SK-N-SH treated with all-trans-retinoic acid at 6 μM for 48 hours (cell line): ENCODE measurements around the gene SLC51B.

Experiments used
- ATAC-seq: fragments of 200-7000 bp; cut with Tn5 transposase; 3 replicates; pipeline ENCODE4 v1.9.1; 2020; ENCODE audit warnings: mild to moderate bottlenecking, moderate library complexity
- ARNTL ChIP-seq: fragments of 450-650 bp; formaldehyde crosslinking; IDR thresholded peaks from 2 replicates; pipeline ENCODE4 v1.5.0; 2020; ENCODE audit warnings: low read depth, mild to moderate bottlenecking, moderate library complexity, borderline replicate concordance
- BACH2 ChIP-seq: fragments of 250-450 bp; sonication (Bioruptor Pico); IDR thresholded peaks from 2 replicates; pipeline ENCODE4 v1.9.0; 2021; ENCODE audit warnings: mild to moderate bottlenecking, borderline replicate concordance
- CREB5 ChIP-seq: fragments of 250-450 bp; sonication (Bioruptor Pico); IDR thresholded peaks from 2 replicates; pipeline ENCODE4 v1.5.1; 2020; ENCODE audit warnings: low read depth, mild to moderate bottlenecking, moderate library complexity
- CSDC2 ChIP-seq: fragments of 250-450 bp; sonication (Bioruptor Pico); IDR thresholded peaks from 2 replicates; pipeline ENCODE4 v1.5.0; 2020; ENCODE audit warnings: mild to moderate bottlenecking, moderate library complexity
- ESRRG ChIP-seq: fragments of 250-450 bp; sonication (Bioruptor Pico); IDR thresholded peaks from 2 replicates; pipeline ENCODE4 v1.6.1; 2021; ENCODE audit warnings: mild to moderate bottlenecking
- GLIS3 ChIP-seq: fragments of 250-450 bp; sonication (Bioruptor Pico); IDR thresholded peaks from 2 replicates; pipeline ENCODE4 v1.5.0; 2020; ENCODE audit warnings: mild to moderate bottlenecking, moderate library complexity
- ISL1 ChIP-seq: fragments of 250-450 bp; sonication (Bioruptor Pico); IDR thresholded peaks from 2 replicates; pipeline ENCODE4 v2.1.2; 2022; ENCODE audit warnings: mild to moderate bottlenecking, moderate library complexity
- OSR1 ChIP-seq: fragments of 250-450 bp; sonication (Bioruptor Pico); IDR thresholded peaks from 2 replicates; pipeline ENCODE4 v1.8.0; 2022; ENCODE audit warnings: moderate library complexity, mild to moderate bottlenecking, inconsistent platforms
- POU6F1 ChIP-seq: fragments of 250-450 bp; sonication (Bioruptor Pico); IDR thresholded peaks from 2 replicates; pipeline ENCODE4 v1.8.0; 2021; ENCODE audit warnings: low read depth, mild to moderate bottlenecking, moderate library complexity, borderline replicate concordance
- RARB ChIP-seq: fragments of 250-450 bp; sonication (Bioruptor Pico); IDR thresholded peaks from 2 replicates; pipeline ENCODE4 v1.8.0; 2021; ENCODE audit warnings: mild to moderate bottlenecking, moderate library complexity
- SNAI2 ChIP-seq: fragments of 250-450 bp; sonication (Bioruptor Pico); IDR thresholded peaks from 2 replicates; pipeline ENCODE4 v1.5.0; 2020; ENCODE audit warnings: mild to moderate bottlenecking, moderate library complexity
- TCF4 ChIP-seq: fragments of 250-450 bp; sonication (Bioruptor Pico); IDR thresholded peaks from 2 replicates; pipeline ENCODE4 v1.8.0; 2021; ENCODE audit warnings: mild to moderate bottlenecking, moderate library complexity, borderline replicate concordance
- TOX ChIP-seq: fragments of 250-450 bp; sonication (Bioruptor Pico); IDR thresholded peaks from 2 replicates; pipeline ENCODE4 v1.8.0; 2021; ENCODE audit warnings: mild to moderate bottlenecking, moderate library complexity, borderline replicate concordance
- TSHZ2 ChIP-seq: fragments of 250-450 bp; sonication (Bioruptor Pico); IDR thresholded peaks from 2 replicates; pipeline ENCODE4 v1.5.0; 2020; ENCODE audit warnings: mild to moderate bottlenecking, moderate library complexity
- ZC3H10 ChIP-seq: fragments of 250-450 bp; sonication (Bioruptor Pico); IDR thresholded peaks from 2 replicates; pipeline ENCODE4 v1.5.1; 2021; ENCODE audit warnings: mild to moderate bottlenecking, moderate library complexity
- ZFP3 ChIP-seq: fragments of 250-450 bp; sonication (Bioruptor Pico); IDR thresholded peaks from 2 replicates; pipeline ENCODE4 v1.5.0; 2020; ENCODE audit warnings: mild to moderate bottlenecking, moderate library complexity
- ZFP30 ChIP-seq: fragments of 450-650 bp; formaldehyde crosslinking; IDR thresholded peaks from 2 replicates; pipeline ENCODE4 v1.5.0; 2022; ENCODE audit warnings: mild to moderate bottlenecking, moderate library complexity
- ZNF565 ChIP-seq: fragments of 450-650 bp; formaldehyde crosslinking; conservative IDR thresholded peaks from 2 replicates; pipeline ENCODE4 v1.5.0; 2020; ENCODE audit warnings: low read depth, mild to moderate bottlenecking, moderate library complexity
- ZNF70 ChIP-seq: fragments of 450-650 bp; formaldehyde crosslinking; IDR thresholded peaks from 2 replicates; pipeline ENCODE4 v1.5.0; 2020; ENCODE audit warnings: mild to moderate bottlenecking, moderate library complexity
- TF ChIP-seq, protein P1 (sequence below): fragments of 250-450 bp; sonication (Bioruptor Pico); IDR thresholded peaks from 2 replicates; pipeline ENCODE4 v1.8.0; 2020; ENCODE audit warnings: mild to moderate bottlenecking, moderate library complexity, borderline replicate concordance
- TF ChIP-seq, protein P2 (sequence below): fragments of 250-450 bp; sonication (Bioruptor Pico); IDR thresholded peaks from 2 replicates; pipeline ENCODE4 v1.5.1; 2021; ENCODE audit warnings: mild to moderate bottlenecking, moderate library complexity

SLC51B gene

GRCh38 chr15:65037309-65037708, 7.9 kb upstream of the SLC51B start:
- TF ChIP-seq, protein P1, sequence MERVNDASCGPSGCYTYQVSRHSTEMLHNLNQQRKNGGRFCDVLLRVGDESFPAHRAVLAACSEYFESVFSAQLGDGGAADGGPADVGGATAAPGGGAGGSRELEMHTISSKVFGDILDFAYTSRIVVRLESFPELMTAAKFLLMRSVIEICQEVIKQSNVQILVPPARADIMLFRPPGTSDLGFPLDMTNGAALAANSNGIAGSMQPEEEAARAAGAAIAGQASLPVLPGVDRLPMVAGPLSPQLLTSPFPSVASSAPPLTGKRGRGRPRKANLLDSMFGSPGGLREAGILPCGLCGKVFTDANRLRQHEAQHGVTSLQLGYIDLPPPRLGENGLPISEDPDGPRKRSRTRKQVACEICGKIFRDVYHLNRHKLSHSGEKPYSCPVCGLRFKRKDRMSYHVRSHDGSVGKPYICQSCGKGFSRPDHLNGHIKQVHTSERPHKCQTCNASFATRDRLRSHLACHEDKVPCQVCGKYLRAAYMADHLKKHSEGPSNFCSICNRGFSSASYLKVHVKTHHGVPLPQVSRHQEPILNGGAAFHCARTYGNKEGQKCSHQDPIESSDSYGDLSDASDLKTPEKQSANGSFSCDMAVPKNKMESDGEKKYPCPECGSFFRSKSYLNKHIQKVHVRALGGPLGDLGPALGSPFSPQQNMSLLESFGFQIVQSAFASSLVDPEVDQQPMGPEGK (CRISPR knock-in tag) = no peak
- no peak for TF ChIP-seq SNAI2 (CRISPR knock-in tag)
- TF ChIP-seq CREB5 = no peak
- TF ChIP-seq ZFP3 (CRISPR knock-in tag) = no peak
- TF ChIP-seq ZFP30 (CRISPR knock-in tag) = no peak
- TF ChIP-seq POU6F1 (CRISPR knock-in tag) = no peak
- no peak for TF ChIP-seq GLIS3 (CRISPR knock-in tag)
- TF ChIP-seq ZNF565 (CRISPR knock-in tag) = no peak
- no peak for TF ChIP-seq ISL1 (CRISPR knock-in tag)
- TF ChIP-seq OSR1 (CRISPR knock-in tag) = no peak
- TF ChIP-seq, protein P2, sequence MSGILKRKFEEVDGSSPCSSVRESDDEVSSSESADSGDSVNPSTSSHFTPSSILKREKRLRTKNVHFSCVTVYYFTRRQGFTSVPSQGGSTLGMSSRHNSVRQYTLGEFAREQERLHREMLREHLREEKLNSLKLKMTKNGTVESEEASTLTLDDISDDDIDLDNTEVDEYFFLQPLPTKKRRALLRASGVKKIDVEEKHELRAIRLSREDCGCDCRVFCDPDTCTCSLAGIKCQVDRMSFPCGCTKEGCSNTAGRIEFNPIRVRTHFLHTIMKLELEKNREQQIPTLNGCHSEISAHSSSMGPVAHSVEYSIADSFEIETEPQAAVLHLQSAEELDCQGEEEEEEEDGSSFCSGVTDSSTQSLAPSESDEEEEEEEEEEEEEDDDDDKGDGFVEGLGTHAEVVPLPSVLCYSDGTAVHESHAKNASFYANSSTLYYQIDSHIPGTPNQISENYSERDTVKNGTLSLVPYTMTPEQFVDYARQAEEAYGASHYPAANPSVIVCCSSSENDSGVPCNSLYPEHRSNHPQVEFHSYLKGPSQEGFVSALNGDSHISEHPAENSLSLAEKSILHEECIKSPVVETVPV (CRISPR knock-in tag) = no peak
- no peak for TF ChIP-seq ESRRG
- no peak for TF ChIP-seq ZC3H10 (CRISPR knock-in tag)
- no peak for TF ChIP-seq ARNTL (CRISPR knock-in tag)
- TF ChIP-seq TSHZ2 (CRISPR knock-in tag) = no peak
- no peak for TF ChIP-seq BACH2 (CRISPR knock-in tag)
- TF ChIP-seq ZNF70 (CRISPR knock-in tag) = no peak
- no peak for TF ChIP-seq TOX (CRISPR knock-in tag)
- TF ChIP-seq RARB (CRISPR knock-in tag) = no peak
- no peak for ATAC-seq

DNA sequence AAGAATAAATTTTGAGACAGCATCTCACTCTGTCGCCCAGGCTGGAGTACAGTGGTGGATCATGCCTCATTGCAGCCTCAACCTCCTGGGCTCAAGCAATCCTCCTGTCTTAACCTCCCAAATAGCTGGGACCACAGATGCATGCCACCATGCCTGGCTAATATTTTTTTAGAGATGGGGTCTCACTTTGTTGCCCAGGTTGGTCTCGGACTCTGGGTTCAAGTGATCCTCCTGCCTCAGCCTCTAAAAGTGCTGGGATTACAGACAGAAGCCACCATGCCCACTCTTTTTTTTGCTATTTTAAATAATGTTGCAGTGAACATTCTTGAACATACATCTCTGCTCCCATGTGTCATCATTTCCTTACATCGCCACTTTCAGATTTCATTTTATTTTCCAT, 6.8 kb upstream of the SLC51B start:
- ATAC-seq = no peak
- no peak for TF ChIP-seq TCF4 (CRISPR knock-in tag)

- TF ChIP-seq RARB (CRISPR knock-in tag) (no peak), CSDC2 (no peak), OSR1 (CRISPR knock-in tag) (no peak), SNAI2 (CRISPR knock-in tag) (no peak), ZFP3 (CRISPR knock-in tag) (no peak), ZNF565 (CRISPR knock-in tag) (no peak)
- TF ChIP-seq, all 23 proteins: peak for 0
- ATAC-seq = no peak
These were observed 6.4 kb upstream of the SLC51B start for GRCh38 chr15:65038836-65039235.

- ATAC-seq = no peak
These were observed 4.7 kb upstream of the SLC51B start for GRCh38 chr15:65040461-65040860.

More at GRCh38 chr15:65040461-65040860, 4.7 kb upstream of the SLC51B start:
- TF ChIP-seq CSDC2 (no peak), SNAI2 (CRISPR knock-in tag) (no peak), RARB (CRISPR knock-in tag) (no peak), BACH2 (CRISPR knock-in tag) (no peak), POU6F1 (CRISPR knock-in tag) (no peak), ESRRG (no peak), TSHZ2 (CRISPR knock-in tag) (no peak)
- TF ChIP-seq, protein P2 (CRISPR knock-in tag) = no peak
